Left lung (tissue), 10 donors: ENCODE measurements around the gene MRTFB. TPM values are rescaled to one million over a fixed set of nuclear protein-coding genes. Genes with fewer than 3 reads are reported as not detected.

Experiments used
- ATAC-seq: fragments of 200-7000 bp; cut with Tn5 transposase; one replicate; pipeline ENCODE4 v1.9.1; 2020; ENCODE audit warnings: moderate library complexity
- DNase-seq, 4 donors: peaks; one replicate each; pipeline ENCODE4 v3.0.0-alpha.2; 2013 to 2020
- H3K27ac ChIP-seq, 2 donors: fragments of 200-600 bp; sonication (generic) in 1 of 2; one replicate each; pipeline versions ENCODE4 v1.5.0 to v1.8.0; 2020 to 2021
- H3K27me3 ChIP-seq, 2 donors: fragments of 200-600 bp; sonication (generic) in 1 of 2; one replicate each; pipeline versions ENCODE4 v1.5.0 to v1.8.0; 2020 to 2021
- H3K36me3 ChIP-seq, 2 donors: fragments of 200-600 bp; sonication (generic) in 1 of 2; one replicate each; pipeline versions ENCODE4 v1.5.0 to v1.8.0; 2020 to 2021
- H3K4me1 ChIP-seq, 2 donors: fragments of 200-600 bp; one replicate each; pipeline ENCODE4 v1.8.0; 2021
- H3K4me3 ChIP-seq, 2 donors: fragments of 200-600 bp; sonication (generic) in 1 of 2; one replicate each; pipeline versions ENCODE4 v1.5.0 to v1.8.0; 2020 to 2021; ENCODE audit warnings: mild to moderate bottlenecking in 1 of 2
- H3K9me3 ChIP-seq, 2 donors: fragments of 200-600 bp; sonication (generic) in 1 of 2; one replicate each; pipeline versions ENCODE4 v1.5.0 to v1.8.0; 2020 to 2021
- intact Hi-C, 2 donors: fragments of 100-400 bp; cut with DNase I; formaldehyde crosslinking; loops; one replicate each; pipeline versions ENCODE4 v1.11.2 to v1.14.2; 2022
- polyA plus RNA-seq, 6 donors: library from polyadenylated mRNA; unstranded; fragments of 120-200 nt; gene quantifications; one replicate each; pipeline ENCODE4 v1.2.1, GENCODE V29; 2013; ENCODE audit not compliant: insufficient read length in 6 of 6
- total RNA-seq, 2 donors: library from RNA; stranded (reverse); fragmentation: NEBNext Ultra II Directional; extraction: Animal tissue kit (Norgen Biotek cat#: 25700); gene quantifications; one replicate each; pipeline ENCODE4 v1.2.1, GENCODE V29; 2021
- TF ChIP-seq, protein P1 (sequence below), 2 donors: fragments of 200-600 bp; sonication (generic) in 1 of 2; IDR thresholded peaks; one replicate each; pipeline versions ENCODE4 v1.5.0 to v1.8.0; 2021; ENCODE audit warnings: antibody characterized with exemption in 2 of 2
- donor health status: DM: no; HTN: yes; CAD: no.
- donor health status: DM: no; HTN: no; CAD: no.

Gene MRTFB
- total and polyA plus RNA-seq, 8 donors: 34.4 to 48.9 (median 36.7) TPM

DNA sequence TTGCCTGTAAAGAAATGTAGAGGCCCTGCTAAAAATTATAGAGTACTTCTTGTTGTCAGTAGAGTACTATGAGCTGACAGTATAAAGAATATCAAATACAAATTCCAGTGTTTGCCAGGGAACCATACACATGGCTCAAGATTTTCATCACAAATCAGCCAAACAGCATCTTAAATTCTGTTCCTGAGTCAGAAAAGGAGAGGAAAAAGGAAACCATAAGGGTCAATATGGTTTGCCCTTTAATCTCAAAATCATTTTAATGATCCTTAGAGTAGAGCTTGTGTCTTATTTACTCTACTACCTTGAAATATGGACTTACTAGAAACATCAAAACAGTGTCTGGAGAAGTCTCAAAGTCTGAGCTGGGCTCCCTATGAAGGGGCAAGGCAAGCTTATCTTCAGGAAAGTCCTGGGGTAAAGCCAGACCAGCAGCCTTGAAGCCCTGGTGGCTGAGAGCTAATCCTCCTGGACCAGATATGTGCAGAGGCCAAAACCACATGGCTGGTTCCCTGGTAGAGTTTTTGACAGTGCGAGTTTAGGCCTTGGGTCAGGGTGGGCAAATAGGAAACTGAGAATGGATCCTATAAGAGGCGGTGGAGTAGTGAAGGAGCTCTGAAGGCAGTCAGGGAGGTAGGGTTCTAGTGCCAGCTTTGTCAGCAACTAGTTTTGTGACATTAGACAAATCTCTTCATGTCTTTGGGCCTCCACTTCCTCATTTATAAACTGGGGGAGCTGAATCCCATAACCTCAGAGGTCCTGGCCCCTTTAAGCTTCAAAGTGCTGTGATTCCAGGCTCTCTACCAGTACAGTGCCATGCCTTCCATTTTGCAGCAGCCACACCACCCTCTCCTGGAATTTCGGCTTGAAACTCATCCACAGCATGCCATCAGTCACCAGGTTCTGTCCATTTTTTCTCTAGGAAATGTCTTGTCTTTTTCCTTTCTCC is 38.9 kb downstream of the MRTFB start:
- Histone ChIP-seq H3K4me3 (no peak overlapping the region), H3K27ac (peak overlapping the region; percentile 8 to 29), H3K9me3 (no peaks in the 10 kb centered on the region), H3K27me3 (no peaks in the 10 kb centered on the region), H3K36me3 (no peaks in the 10 kb centered on the region), H3K4me1 (peaks cover 12 to 60% of the 10 kb centered on the region in 2 donors)
- intact Hi-C loops: no loop called here
- DNase-seq: no peak
- peak; percentile 7 for ATAC-seq
- TF ChIP-seq, protein P1, sequence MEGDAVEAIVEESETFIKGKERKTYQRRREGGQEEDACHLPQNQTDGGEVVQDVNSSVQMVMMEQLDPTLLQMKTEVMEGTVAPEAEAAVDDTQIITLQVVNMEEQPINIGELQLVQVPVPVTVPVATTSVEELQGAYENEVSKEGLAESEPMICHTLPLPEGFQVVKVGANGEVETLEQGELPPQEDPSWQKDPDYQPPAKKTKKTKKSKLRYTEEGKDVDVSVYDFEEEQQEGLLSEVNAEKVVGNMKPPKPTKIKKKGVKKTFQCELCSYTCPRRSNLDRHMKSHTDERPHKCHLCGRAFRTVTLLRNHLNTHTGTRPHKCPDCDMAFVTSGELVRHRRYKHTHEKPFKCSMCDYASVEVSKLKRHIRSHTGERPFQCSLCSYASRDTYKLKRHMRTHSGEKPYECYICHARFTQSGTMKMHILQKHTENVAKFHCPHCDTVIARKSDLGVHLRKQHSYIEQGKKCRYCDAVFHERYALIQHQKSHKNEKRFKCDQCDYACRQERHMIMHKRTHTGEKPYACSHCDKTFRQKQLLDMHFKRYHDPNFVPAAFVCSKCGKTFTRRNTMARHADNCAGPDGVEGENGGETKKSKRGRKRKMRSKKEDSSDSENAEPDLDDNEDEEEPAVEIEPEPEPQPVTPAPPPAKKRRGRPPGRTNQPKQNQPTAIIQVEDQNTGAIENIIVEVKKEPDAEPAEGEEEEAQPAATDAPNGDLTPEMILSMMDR (IDR thresholded peaks at IDR 0.05): no peak

DNA sequence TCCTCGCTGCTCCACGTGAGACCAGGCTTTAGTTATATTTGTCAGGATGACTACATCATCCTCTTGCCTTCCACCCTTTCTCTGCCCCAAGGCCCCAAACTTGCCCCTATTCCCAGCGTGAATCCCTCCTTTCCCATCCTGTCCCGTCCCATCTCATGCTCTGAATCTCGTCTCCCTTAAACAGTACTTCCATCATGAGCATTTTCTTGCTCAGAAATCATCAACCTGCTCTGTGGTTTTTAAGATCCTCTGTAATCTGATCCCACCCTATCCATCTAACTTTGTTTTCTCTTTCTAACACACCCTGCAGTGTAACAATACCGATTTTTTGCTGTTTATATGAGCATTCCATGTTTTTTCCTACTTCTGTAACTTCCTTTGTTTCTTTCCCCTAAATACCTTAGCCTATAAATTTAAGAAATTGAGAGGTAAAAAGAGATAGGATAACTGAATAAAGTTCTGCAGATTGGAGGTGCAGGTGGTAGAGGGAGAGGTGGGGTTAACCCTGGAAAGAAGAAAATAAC is 39.7 kb downstream of the MRTFB start:
- intact Hi-C loops: no loop called here
- Histone ChIP-seq H3K9me3 (no peaks in the 10 kb centered on the region), H3K4me1 (peaks cover 10 to 55% of the 10 kb centered on the region in 2 donors), H3K4me3 (no peak overlapping the region), H3K27me3 (no peaks in the 10 kb centered on the region), H3K36me3 (no peaks in the 10 kb centered on the region), H3K27ac (peak overlapping the region in 1 of 2 donors; percentile 29)
- DNase-seq (no peak), ATAC-seq (no peak)
- TF ChIP-seq, protein P1 (IDR thresholded peaks at IDR 0.05): no peak

DNA sequence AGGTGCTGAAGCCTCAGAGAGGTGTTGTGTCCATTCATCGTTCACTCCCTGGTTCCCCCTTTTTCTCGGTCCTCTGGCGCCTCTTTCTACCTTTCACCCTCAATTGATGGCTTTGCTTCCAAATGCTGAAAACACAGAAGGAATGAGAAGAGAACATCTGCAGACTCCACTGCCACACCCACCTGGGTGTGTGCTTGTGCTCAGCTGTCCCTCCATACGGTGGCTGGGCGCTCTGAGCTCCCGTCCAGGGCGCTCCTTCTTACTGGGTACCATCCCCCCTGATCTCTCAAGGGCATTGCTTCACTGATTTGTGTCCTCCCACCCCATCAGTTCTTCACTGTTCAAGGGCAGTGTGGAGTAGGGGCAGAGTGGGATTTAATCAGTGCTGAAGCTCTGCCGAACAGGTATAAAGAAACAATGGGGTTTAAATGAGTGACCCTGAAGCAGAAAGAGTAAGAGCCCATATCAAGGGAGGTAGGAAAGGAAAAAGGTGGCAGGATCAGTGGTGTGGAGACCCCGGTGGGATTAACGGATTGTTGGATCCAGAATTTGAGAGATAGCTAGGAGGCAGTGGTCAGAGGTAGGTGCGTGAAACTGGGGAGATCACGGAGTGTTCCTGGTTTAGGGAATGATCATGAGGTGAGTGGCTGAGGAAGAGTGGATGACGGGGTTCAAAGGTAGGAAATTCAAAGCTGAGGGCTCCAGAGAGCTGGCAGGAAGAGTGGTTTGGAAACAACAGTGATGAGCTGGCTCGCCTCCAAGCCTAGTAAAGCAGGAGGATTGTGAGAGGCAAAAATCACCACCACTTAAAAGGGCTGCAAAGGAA is 40.8 kb downstream of the MRTFB start:
- Histone ChIP-seq H3K27ac (peak overlapping the region in 1 of 2 donors; percentile 35), H3K36me3 (no peaks in the 10 kb centered on the region), H3K4me3 (no peak overlapping the region), H3K9me3 (no peaks in the 10 kb centered on the region), H3K4me1 (peaks cover 6 to 50% of the 10 kb centered on the region in 2 donors), H3K27me3 (no peaks in the 10 kb centered on the region)
- ATAC-seq (peak; percentile 26), DNase-seq (peak in 1 of 4 donors; percentile 36)
- TF ChIP-seq, protein P1 (IDR thresholded peaks at IDR 0.05): no peak
- intact Hi-C loops: no loop called here

DNA sequence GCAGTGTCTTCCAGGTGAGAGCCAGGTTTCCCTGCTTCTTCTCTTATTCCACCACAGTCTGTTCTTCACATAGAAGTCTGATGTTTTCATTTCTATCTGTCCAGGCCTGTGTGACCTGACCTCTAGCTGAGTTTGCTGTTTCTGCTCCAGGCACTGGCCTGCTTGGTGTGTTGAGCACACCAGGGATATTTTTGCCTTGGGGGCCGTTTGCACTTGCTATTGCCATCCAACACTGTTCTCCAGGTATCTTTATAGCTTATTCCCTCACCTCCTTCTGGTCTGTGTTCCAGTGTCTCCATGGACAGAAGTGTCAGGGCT is 41.4 kb downstream of the MRTFB start:
- TF ChIP-seq, protein P1 (IDR thresholded peaks at IDR 0.05): no peak
- no peak for ATAC-seq

More for the DNA sequence above, 41.4 kb downstream of the MRTFB start:
- peak overlapping the region in 1 of 2 donors; percentile 35 for H3K27ac ChIP-seq
- H3K4me1 ChIP-seq: peaks cover 6 to 50% of the 10 kb centered on the region in 2 donors
- H3K4me3 ChIP-seq: no peak overlapping the region
- H3K27me3 ChIP-seq: no peaks in the 10 kb centered on the region
- H3K36me3 ChIP-seq: no peaks in the 10 kb centered on the region
- H3K9me3 ChIP-seq: no peaks in the 10 kb centered on the region
- intact Hi-C loops: no loop called here
- no peak for DNase-seq
